Measurements from ENCODE around the gene COMT.
A peak's percentile ranks its signal among the peaks of the same experiment; 100 is the strongest.
"Not testable (repeated sequence)": the region's sequence is repeated elsewhere in the genome, so short reads cannot be mapped to it uniquely, and the experiment has no call there.

The COMT gene

GRCh38 chr22:19932367-19933206 is 9.0 kb upstream of the COMT start:
- Mint-ChIP-seq H3K27ac (no peak overlapping the region), H3K9me3 (ENCODE audit: low read depth) (peaks cover 12% of the 10 kb centered on the region), H3K36me3 (peaks cover 22% of the 10 kb centered on the region), H3K27me3 (no peaks in the 10 kb centered on the region), H3K4me1 (ENCODE audit: low read depth) (no peaks in the 10 kb centered on the region), H3K4me3 (no peak overlapping the region)

- Mint-ChIP-seq H3K27ac (no peak overlapping the region), H3K4me1 (ENCODE audit: low read depth) (no peaks in the 10 kb centered on the region), H3K36me3 (peaks cover 27% of the 10 kb centered on the region), H3K4me3 (no peak overlapping the region), H3K27me3 (no peaks in the 10 kb centered on the region), H3K9me3 (ENCODE audit: low read depth) (peaks cover 12% of the 10 kb centered on the region)
These were observed 8.0 kb upstream of the COMT start for GRCh38 chr22:19933341-19934241.

- H3K9me3 Mint-ChIP-seq (ENCODE audit: low read depth): peaks cover 12% of the 10 kb centered on the region
- H3K4me1 Mint-ChIP-seq (ENCODE audit: low read depth); H3K27ac Mint-ChIP-seq; H3K27me3 Mint-ChIP-seq; H3K4me3 Mint-ChIP-seq: not testable (repeated sequence)
- peaks cover 27% of the 10 kb centered on the region for H3K36me3 Mint-ChIP-seq
These were observed 6.4 kb upstream of the COMT start for GRCh38 chr22:19935123-19935718.

GRCh38 chr22:19936513-19936912 is 5.1 kb upstream of the COMT start:
- Mint-ChIP-seq H3K27ac (no peak overlapping the region), H3K9me3 (ENCODE audit: low read depth) (peaks cover 12% of the 10 kb centered on the region), H3K27me3 (no peaks in the 10 kb centered on the region), H3K4me3 (no peak overlapping the region), H3K4me1 (ENCODE audit: low read depth) (peaks cover 13% of the 10 kb centered on the region), H3K36me3 (peaks cover 27% of the 10 kb centered on the region)

- Mint-ChIP-seq H3K27me3 (no peaks in the 10 kb centered on the region), H3K4me3 (no peak overlapping the region), H3K36me3 (peaks cover 27% of the 10 kb centered on the region), H3K4me1 (ENCODE audit: low read depth) (peaks cover 20% of the 10 kb centered on the region), H3K9me3 (ENCODE audit: low read depth) (peaks cover 12% of the 10 kb centered on the region), H3K27ac (no peak overlapping the region)
These were observed 3.7 kb upstream of the COMT start for GRCh38 chr22:19937616-19938473.

GRCh38 chr22:19940536-19941364 is 822 bp upstream of the COMT start:
- Mint-ChIP-seq H3K4me3 (peak overlapping the region; percentile 96), H3K27ac (peak overlapping the region; percentile 92), H3K36me3 (peaks cover 23% of the 10 kb centered on the region), H3K9me3 (ENCODE audit: low read depth) (peaks cover 12% of the 10 kb centered on the region), H3K4me1 (ENCODE audit: low read depth) (peaks cover 32% of the 10 kb centered on the region), H3K27me3 (no peaks in the 10 kb centered on the region)

- Mint-ChIP-seq H3K4me3 (peak overlapping the region; percentile 96), H3K27ac (peak overlapping the region; percentile 95), H3K36me3 (peaks cover 8% of the 10 kb centered on the region), H3K4me1 (ENCODE audit: low read depth) (peaks cover 38% of the 10 kb centered on the region), H3K9me3 (ENCODE audit: low read depth) (no peaks in the 10 kb centered on the region), H3K27me3 (no peaks in the 10 kb centered on the region)
These were observed 847 bp downstream of the COMT start for GRCh38 chr22:19942157-19943081.

GRCh38 chr22:19943082-19944026 is 1.8 kb downstream of the COMT start:
- H3K4me3 Mint-ChIP-seq: peak overlapping the region; percentile 96
- no peaks in the 10 kb centered on the region for H3K27me3 Mint-ChIP-seq
- peaks cover 42% of the 10 kb centered on the region for H3K4me1 Mint-ChIP-seq (ENCODE audit: low read depth)
- H3K9me3 Mint-ChIP-seq (ENCODE audit: low read depth): no peaks in the 10 kb centered on the region
- peaks cover 3% of the 10 kb centered on the region for H3K36me3 Mint-ChIP-seq
- H3K27ac Mint-ChIP-seq: peak overlapping the region; percentile 95

- H3K27me3 Mint-ChIP-seq: no peaks in the 10 kb centered on the region
- no peaks in the 10 kb centered on the region for H3K9me3 Mint-ChIP-seq (ENCODE audit: low read depth)
- peaks cover 22% of the 10 kb centered on the region for H3K4me1 Mint-ChIP-seq (ENCODE audit: low read depth)
- no peak overlapping the region for H3K4me3 Mint-ChIP-seq
- H3K27ac Mint-ChIP-seq: no peak overlapping the region
- peaks cover 3% of the 10 kb centered on the region for H3K36me3 Mint-ChIP-seq
These were observed 6.6 kb downstream of the COMT start for GRCh38 chr22:19948057-19948760.

- H3K4me1 Mint-ChIP-seq (ENCODE audit: low read depth): peaks cover 21% of the 10 kb centered on the region
- no peaks in the 10 kb centered on the region for H3K27me3 Mint-ChIP-seq
- no peaks in the 10 kb centered on the region for H3K9me3 Mint-ChIP-seq (ENCODE audit: low read depth)
- no peaks in the 10 kb centered on the region for H3K36me3 Mint-ChIP-seq
- no peak overlapping the region for H3K4me3 Mint-ChIP-seq
- no peak overlapping the region for H3K27ac Mint-ChIP-seq
These were observed 9.8 kb downstream of the COMT start for GRCh38 chr22:19951346-19951745.

- Mint-ChIP-seq H3K27me3 (no peaks in the 10 kb centered on the region), H3K4me3 (no peak overlapping the region), H3K4me1 (ENCODE audit: low read depth) (peaks cover 12% of the 10 kb centered on the region), H3K9me3 (ENCODE audit: low read depth) (no peaks in the 10 kb centered on the region), H3K36me3 (no peaks in the 10 kb centered on the region), H3K27ac (no peak overlapping the region)
These were observed 13.9 kb downstream of the COMT start for GRCh38 chr22:19955241-19956128.
